MCF 10A (cell line): ENCODE measurements around the gene RIPOR2. TPM values are rescaled to one million over a fixed set of nuclear protein-coding genes. Genes with fewer than 3 reads are reported as not detected.

ENCODE experiments used
- BruUV-seq: library from RNA; stranded (reverse); fragments of 400-500 nt; replicated peaks from 2 replicates; lab custom pipeline; 2021; lab: Mats Ljungman, UMichigan
- CTCF ChIA-PET: fragments of 300-600 bp; sonication (Branson Sonifier 250); formaldehyde crosslinking; extraction: SDS; loops from one replicate; lab custom pipeline; 2021; ENCODE audit warnings: antibody characterized with exemption, inconsistent platforms; lab: Yijun Ruan, JAX
- POLR2A ChIA-PET: fragments of 300-600, 350-650 bp; sonication (Branson Sonifier 250); formaldehyde crosslinking; extraction: SDS; loops from one replicate; lab custom pipeline; 2020; ENCODE audit warnings: antibody characterized with exemption, inconsistent platforms; lab: Yijun Ruan, JAX
- DNase-seq: peaks from one replicate; pipeline ENCODE4 v3.0.0-alpha.2; 2018; ENCODE audit not compliant: unreplicated experiment
- H3K27ac Mint-ChIP-seq: one replicate; pipeline ENCODE4 v1.8.0; 2022; ENCODE audit warnings: mild to moderate bottlenecking, low read depth, mixed read lengths; ENCODE audit not compliant: unreplicated experiment
- H3K27me3 Mint-ChIP-seq: one replicate; pipeline ENCODE4 v1.8.0; 2022; ENCODE audit warnings: mixed read lengths; ENCODE audit not compliant: insufficient read depth, unreplicated experiment
- H3K36me3 Mint-ChIP-seq: one replicate; pipeline ENCODE4 v1.8.0; 2022; ENCODE audit warnings: mild to moderate bottlenecking, moderate library complexity, mixed read lengths; ENCODE audit not compliant: insufficient read depth, unreplicated experiment
- H3K4me1 Mint-ChIP-seq: one replicate; pipeline ENCODE4 v1.8.0; 2022; ENCODE audit warnings: mixed read lengths; ENCODE audit not compliant: insufficient read depth, unreplicated experiment
- H3K4me3 Mint-ChIP-seq: one replicate; pipeline ENCODE4 v1.8.0; 2022; ENCODE audit warnings: mild to moderate bottlenecking, moderate library complexity, mixed read lengths; ENCODE audit not compliant: unreplicated experiment
- H3K9me3 Mint-ChIP-seq: one replicate; pipeline ENCODE4 v1.8.0; 2022; ENCODE audit warnings: mixed read lengths; ENCODE audit not compliant: unreplicated experiment
- intact Hi-C: fragments of 100-400 bp; cut with micrococcal nuclease; formaldehyde crosslinking; loops from 2 replicates; pipeline ENCODE4 v1.14.1; 2022
- total RNA-seq: library from RNA; stranded (reverse); gene quantifications from 2 replicates; pipeline ENCODE4 v1.2.3, GENCODE V29; 2022
- TF ChIP-seq, protein P1 (sequence below): fragments of 200-600 bp; IDR thresholded peaks from one replicate; pipeline ENCODE4 v1.8.0; 2022; ENCODE audit warnings: antibody characterized with exemption, mild to moderate bottlenecking; ENCODE audit not compliant: unreplicated experiment

The RIPOR2 gene
- total RNA-seq, 1 experiment from 2014 or later = 4.9 TPM

DNA sequence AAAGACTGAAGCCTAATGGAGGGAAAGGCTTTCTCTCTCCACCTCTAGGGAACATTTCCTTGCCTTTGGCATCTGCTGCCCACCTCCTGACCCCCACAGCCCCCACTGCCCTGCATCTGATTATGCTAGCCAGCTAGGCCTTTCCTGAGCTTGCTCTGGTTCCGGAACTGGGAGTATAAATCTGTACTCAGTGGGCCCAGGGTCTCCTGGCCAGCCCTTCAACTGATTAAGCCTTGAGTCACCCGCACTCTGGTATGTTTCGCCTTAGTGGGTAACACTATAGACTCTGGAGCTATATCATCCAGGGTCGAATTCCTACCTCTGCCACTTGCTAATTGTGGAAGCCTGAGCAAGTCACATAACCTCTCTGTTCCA lies 45.6 kb upstream of the RIPOR2 start:
- ChIA-PET CTCF (interaction anchor here (0.5 to 2.8 kb wide), 4 partner anchors 10 to 273 kb away, joined by 3 to 19 read pairs (median 4); no protein-coding TSS in a partner anchor), POLR2A (interaction anchor here (0.6 to 3.7 kb wide), 4 partner anchors 10 to 31 kb away, joined by 3 to 20 read pairs (median 4); no protein-coding TSS in a partner anchor)
- H3K27ac Mint-ChIP-seq = peak overlapping the region; percentile 60
- intact Hi-C loops = no loop called here
- no peak for DNase-seq
- H3K36me3 Mint-ChIP-seq = no peaks in the 10 kb centered on the region
- no peaks in the 10 kb centered on the region for H3K9me3 Mint-ChIP-seq
- H3K4me3 Mint-ChIP-seq = no peak overlapping the region
- BruUV-seq = no TSS peak
- TF ChIP-seq, protein P1, sequence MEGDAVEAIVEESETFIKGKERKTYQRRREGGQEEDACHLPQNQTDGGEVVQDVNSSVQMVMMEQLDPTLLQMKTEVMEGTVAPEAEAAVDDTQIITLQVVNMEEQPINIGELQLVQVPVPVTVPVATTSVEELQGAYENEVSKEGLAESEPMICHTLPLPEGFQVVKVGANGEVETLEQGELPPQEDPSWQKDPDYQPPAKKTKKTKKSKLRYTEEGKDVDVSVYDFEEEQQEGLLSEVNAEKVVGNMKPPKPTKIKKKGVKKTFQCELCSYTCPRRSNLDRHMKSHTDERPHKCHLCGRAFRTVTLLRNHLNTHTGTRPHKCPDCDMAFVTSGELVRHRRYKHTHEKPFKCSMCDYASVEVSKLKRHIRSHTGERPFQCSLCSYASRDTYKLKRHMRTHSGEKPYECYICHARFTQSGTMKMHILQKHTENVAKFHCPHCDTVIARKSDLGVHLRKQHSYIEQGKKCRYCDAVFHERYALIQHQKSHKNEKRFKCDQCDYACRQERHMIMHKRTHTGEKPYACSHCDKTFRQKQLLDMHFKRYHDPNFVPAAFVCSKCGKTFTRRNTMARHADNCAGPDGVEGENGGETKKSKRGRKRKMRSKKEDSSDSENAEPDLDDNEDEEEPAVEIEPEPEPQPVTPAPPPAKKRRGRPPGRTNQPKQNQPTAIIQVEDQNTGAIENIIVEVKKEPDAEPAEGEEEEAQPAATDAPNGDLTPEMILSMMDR = no peak
- no peaks in the 10 kb centered on the region for H3K27me3 Mint-ChIP-seq
- peaks cover 34% of the 10 kb centered on the region for H3K4me1 Mint-ChIP-seq

DNA sequence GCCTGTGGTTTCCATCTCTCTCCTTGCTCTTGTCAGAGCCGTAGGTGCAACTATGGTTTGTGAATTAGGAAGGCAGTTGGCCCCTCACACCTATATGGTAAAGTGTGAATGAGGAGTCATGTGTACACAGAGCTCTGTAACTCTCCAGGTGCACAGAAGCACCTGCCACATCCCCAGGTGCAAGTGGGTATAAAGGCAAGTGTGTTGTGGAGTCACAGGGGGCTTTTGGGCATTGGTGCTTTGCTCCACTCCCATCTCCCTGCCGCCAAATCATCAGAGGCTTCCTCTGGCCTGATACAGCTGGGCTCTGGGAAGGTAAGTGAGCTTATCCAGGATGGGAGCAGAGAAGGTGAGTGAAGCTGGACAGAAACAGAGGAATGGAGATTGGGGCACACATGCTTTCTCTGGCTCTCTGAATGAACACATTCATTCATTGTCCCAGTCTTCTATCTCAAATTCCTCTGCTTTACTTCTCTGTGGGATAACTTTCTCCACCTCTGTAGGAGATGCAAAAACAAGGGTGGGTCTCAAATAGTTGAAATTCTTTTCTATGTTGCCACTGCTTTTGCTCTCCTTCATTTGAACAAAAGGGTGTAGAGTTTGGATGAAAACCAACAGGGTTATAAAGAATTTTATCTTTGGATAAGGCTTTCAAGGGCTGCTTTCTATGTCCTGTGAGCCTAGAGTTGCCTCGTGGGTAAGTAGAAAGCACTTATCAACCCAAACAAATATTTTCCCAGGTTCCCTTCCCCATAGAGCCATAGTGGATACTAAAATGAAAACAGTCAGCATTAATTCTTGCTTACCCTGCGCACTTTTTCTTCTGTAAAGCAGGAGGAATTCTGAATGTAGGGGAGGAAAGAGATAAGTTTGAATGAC lies 45.0 kb upstream of the RIPOR2 start:
- intact Hi-C loops = no loop called here
- TF ChIP-seq, protein P1 = no peak
- no peaks in the 10 kb centered on the region for H3K9me3 Mint-ChIP-seq
- peak overlapping the region; percentile 60 for H3K27ac Mint-ChIP-seq
- BruUV-seq = no TSS peak
- POLR2A ChIA-PET = interaction anchor here (0.6 to 3.7 kb wide), 4 partner anchors 10 to 124 kb away, joined by 3 to 20 read pairs (median 5); no protein-coding TSS in a partner anchor
- no peak overlapping the region for H3K4me3 Mint-ChIP-seq
- no peak for DNase-seq
- H3K27me3 Mint-ChIP-seq = no peaks in the 10 kb centered on the region
- CTCF ChIA-PET = interaction anchor here (0.5 to 2.8 kb wide), 5 partner anchors 11 to 397 kb away, joined by 3 to 19 read pairs (median 3); no protein-coding TSS in a partner anchor
- H3K4me1 Mint-ChIP-seq = peaks cover 34% of the 10 kb centered on the region
- no peaks in the 10 kb centered on the region for H3K36me3 Mint-ChIP-seq

DNA sequence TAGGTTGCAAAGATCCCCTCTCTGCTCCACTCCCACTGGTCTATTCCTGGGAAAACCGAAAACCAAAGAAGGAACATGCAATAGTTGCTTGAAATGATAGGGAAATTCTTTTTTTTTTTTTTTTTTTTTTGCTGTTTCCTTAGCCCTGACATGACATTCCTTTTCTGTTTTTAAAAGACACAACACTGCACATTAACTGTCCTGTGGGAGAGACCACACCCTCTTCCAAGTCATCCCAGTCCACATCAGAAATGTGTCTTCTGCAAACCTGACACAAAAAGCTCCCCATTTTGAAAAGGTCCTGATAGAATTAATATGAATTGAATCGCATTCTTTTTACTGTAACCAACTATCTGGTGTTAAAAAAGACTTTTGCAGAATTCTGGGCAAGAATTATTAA lies 43.4 kb upstream of the RIPOR2 start:
- TF ChIP-seq, protein P1 = no peak
- H3K4me1 Mint-ChIP-seq = peaks cover 34% of the 10 kb centered on the region
- POLR2A ChIA-PET = interaction anchor here (0.9 to 1.7 kb wide), 2 partner anchors 8 to 12 kb away, joined by 3 to 6 read pairs; no protein-coding TSS in a partner anchor
- no TSS peak for BruUV-seq
- H3K27me3 Mint-ChIP-seq = no peaks in the 10 kb centered on the region
- DNase-seq = no peak
- H3K9me3 Mint-ChIP-seq = no peaks in the 10 kb centered on the region
- H3K27ac Mint-ChIP-seq = no peak overlapping the region
- no peak overlapping the region for H3K4me3 Mint-ChIP-seq
- CTCF ChIA-PET = interaction anchor here (0.6 to 0.7 kb wide), 2 partner anchors 24 to 61 kb away, joined by 3 to 6 read pairs; no protein-coding TSS in a partner anchor
- no peaks in the 10 kb centered on the region for H3K36me3 Mint-ChIP-seq
- intact Hi-C loops = no loop called here
